Measurements from ENCODE around the gene MICU1. TPM values are rescaled to one million over a fixed set of nuclear protein-coding genes. Genes with fewer than 3 reads are reported as not detected.
"Not testable (repeated sequence)": the region's sequence is repeated elsewhere in the genome, so short reads cannot be mapped to it uniquely, and the experiment has no call there.

MICU1 gene
- total RNA-seq, 1 experiment from 2014 or later, result 25.5 TPM

DNA sequence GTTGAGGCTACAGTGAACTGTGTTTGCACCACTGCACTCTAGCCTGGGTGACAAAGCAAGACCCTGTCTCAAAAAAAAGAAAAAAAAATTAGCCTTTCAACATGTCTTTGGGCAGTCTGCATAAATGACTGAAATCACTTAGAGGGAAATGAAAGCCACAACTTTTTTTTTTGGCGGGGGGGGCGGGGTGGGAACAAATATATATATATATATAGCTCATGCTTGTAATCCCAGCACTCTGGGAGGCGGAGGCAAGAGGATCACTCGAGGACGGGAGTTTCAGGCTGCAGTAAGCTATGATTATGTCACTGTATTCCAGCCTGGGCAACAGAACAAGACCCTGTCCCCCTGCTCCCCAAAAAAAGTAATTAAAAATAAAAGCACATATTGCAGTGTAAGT, 23.4 kb upstream of the MICU1 start:
- intact Hi-C loops (cut with micrococcal nuclease), result no loop called here
- POLR2A ChIA-PET, result interaction anchor here (1.0 kb wide), 1 partner anchor 9 kb away, joined by 3 read pairs; no protein-coding TSS in a partner anchor
- no peaks in the 10 kb centered on the region for H3K4me1 Mint-ChIP-seq (ENCODE audit: insufficient read depth, unreplicated experiment)
- no peak for DNase-seq (ENCODE audit: unreplicated experiment)
- H3K27ac Mint-ChIP-seq (ENCODE audit: low read depth, unreplicated experiment), result no peak overlapping the region
- no peaks in the 10 kb centered on the region for H3K9me3 Mint-ChIP-seq (ENCODE audit: unreplicated experiment)
- no TSS peak for BruUV-seq (replicated peaks)
- TF ChIP-seq, protein P1, sequence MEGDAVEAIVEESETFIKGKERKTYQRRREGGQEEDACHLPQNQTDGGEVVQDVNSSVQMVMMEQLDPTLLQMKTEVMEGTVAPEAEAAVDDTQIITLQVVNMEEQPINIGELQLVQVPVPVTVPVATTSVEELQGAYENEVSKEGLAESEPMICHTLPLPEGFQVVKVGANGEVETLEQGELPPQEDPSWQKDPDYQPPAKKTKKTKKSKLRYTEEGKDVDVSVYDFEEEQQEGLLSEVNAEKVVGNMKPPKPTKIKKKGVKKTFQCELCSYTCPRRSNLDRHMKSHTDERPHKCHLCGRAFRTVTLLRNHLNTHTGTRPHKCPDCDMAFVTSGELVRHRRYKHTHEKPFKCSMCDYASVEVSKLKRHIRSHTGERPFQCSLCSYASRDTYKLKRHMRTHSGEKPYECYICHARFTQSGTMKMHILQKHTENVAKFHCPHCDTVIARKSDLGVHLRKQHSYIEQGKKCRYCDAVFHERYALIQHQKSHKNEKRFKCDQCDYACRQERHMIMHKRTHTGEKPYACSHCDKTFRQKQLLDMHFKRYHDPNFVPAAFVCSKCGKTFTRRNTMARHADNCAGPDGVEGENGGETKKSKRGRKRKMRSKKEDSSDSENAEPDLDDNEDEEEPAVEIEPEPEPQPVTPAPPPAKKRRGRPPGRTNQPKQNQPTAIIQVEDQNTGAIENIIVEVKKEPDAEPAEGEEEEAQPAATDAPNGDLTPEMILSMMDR (IDR thresholded peaks at IDR 0.05; ENCODE audit: unreplicated experiment), result no peak
- no peak overlapping the region for H3K4me3 Mint-ChIP-seq (ENCODE audit: unreplicated experiment)
- no peaks in the 10 kb centered on the region for H3K36me3 Mint-ChIP-seq (ENCODE audit: insufficient read depth, unreplicated experiment)
- CTCF ChIA-PET, result interaction anchor here (0.6 to 1.1 kb wide), 2 partner anchors 18 to 863 kb away, joined by 4 read pairs; no protein-coding TSS in a partner anchor
- H3K27me3 Mint-ChIP-seq (ENCODE audit: insufficient read depth, unreplicated experiment), result no peaks in the 10 kb centered on the region

DNA sequence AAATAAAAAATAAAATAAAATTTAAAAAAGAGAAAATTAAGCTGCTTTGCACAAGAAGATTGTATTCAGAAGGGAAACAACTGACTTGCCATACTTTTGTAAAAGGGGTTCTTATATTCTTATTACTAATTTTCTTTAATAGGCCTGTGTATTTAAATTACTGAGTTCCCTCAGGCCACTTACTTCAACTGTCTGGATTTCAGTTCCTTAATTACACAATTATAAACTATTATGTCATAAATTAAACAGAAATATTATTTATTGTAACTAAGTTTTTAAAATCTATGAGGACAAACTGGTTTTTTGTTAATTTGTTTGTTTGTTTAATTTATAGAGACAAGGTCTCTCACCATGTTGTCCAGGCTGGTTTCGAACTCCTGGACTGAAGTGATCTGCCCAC, 22.4 kb upstream of the MICU1 start:
- Mint-ChIP-seq H3K4me1 (ENCODE audit: insufficient read depth, unreplicated experiment) (no peaks in the 10 kb centered on the region), H3K4me3 (ENCODE audit: unreplicated experiment) (no peak overlapping the region), H3K27me3 (ENCODE audit: insufficient read depth, unreplicated experiment) (no peaks in the 10 kb centered on the region), H3K27ac (ENCODE audit: low read depth, unreplicated experiment) (no peak overlapping the region), H3K9me3 (ENCODE audit: unreplicated experiment) (no peaks in the 10 kb centered on the region), H3K36me3 (ENCODE audit: insufficient read depth, unreplicated experiment) (no peaks in the 10 kb centered on the region)
- TF ChIP-seq, protein P1 (IDR thresholded peaks at IDR 0.05; ENCODE audit: unreplicated experiment), result no peak
- ChIA-PET CTCF (interaction anchor here (0.7 kb wide), 1 partner anchor 297 kb away, joined by 4 read pairs; no protein-coding TSS in a partner anchor), POLR2A (interaction anchor here (0.7 kb wide), 1 partner anchor 16 kb away, joined by 5 read pairs; no protein-coding TSS in a partner anchor)
- DNase-seq (ENCODE audit: unreplicated experiment), result no peak
- BruUV-seq (replicated peaks), result no TSS peak
- intact Hi-C loops (cut with micrococcal nuclease), result no loop called here

DNA sequence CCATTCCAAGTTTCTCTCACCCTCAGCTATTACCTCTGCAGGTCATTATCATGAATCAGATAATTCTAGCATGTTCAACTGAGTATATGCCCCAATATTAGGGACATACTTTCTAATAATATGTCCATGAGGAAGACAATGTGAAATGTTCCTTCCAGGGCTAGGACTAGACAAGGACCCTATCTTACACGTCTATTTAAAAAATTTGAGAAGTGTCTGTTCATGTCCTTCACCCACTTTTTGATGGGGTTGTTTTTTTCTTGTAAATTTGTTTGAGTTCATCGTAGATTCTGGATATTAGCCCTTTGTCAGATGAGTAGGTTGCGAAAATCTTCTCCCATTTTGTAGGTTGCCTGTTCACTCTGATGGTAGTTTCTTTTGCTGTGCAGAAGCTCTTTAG, 21.1 kb upstream of the MICU1 start:
- BruUV-seq (replicated peaks); intact Hi-C loops (cut with micrococcal nuclease); POLR2A ChIA-PET; H3K27me3 Mint-ChIP-seq (ENCODE audit: insufficient read depth, unreplicated experiment); DNase-seq (ENCODE audit: unreplicated experiment); H3K4me3 Mint-ChIP-seq (ENCODE audit: unreplicated experiment); H3K9me3 Mint-ChIP-seq (ENCODE audit: unreplicated experiment); H3K4me1 Mint-ChIP-seq (ENCODE audit: insufficient read depth, unreplicated experiment); H3K27ac Mint-ChIP-seq (ENCODE audit: low read depth, unreplicated experiment); H3K36me3 Mint-ChIP-seq (ENCODE audit: insufficient read depth, unreplicated experiment): not testable (repeated sequence)
- CTCF ChIA-PET, result interaction anchor here (0.6 kb wide), 1 partner anchor 229 kb away, joined by 3 read pairs; no protein-coding TSS in a partner anchor

DNA sequence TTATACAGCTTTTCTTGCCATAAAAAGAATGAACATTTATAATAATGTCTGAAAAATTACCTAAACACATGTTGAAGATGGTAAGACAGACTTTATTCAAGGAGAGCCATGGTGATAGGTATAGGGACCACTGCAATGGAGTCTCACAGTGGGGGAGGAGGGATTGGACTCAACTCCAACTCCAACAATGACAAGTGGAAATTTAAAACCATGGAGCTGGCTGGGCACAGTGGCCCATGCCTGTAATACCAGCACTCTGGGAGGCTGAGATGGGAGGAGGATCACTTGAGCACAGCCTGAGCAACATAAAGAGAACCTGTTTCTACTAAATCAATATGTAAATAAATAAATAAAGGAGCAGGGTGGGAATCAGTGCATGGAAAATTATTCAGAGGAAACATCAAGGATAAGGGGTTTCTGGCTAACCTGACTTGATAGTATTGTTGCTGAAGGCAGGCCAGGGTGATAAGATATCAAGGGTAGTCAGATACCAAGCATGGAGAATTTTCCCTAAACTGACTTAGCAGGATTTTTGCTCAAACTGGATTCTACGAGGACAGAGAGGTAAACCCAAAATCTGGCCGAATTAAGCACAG, 19.5 kb upstream of the MICU1 start:
- TF ChIP-seq, protein P1 (IDR thresholded peaks at IDR 0.05; ENCODE audit: unreplicated experiment), result no peak
- Mint-ChIP-seq H3K27me3 (ENCODE audit: insufficient read depth, unreplicated experiment) (no peaks in the 10 kb centered on the region), H3K9me3 (ENCODE audit: unreplicated experiment) (no peaks in the 10 kb centered on the region), H3K4me3 (ENCODE audit: unreplicated experiment) (no peak overlapping the region), H3K4me1 (ENCODE audit: insufficient read depth, unreplicated experiment) (no peaks in the 10 kb centered on the region), H3K36me3 (ENCODE audit: insufficient read depth, unreplicated experiment) (no peaks in the 10 kb centered on the region), H3K27ac (ENCODE audit: low read depth, unreplicated experiment) (no peak overlapping the region)
- POLR2A ChIA-PET, result interaction anchor here (1.1 kb wide), 1 partner anchor 31 kb away, joined by 4 read pairs; no protein-coding TSS in a partner anchor
- intact Hi-C loops (cut with micrococcal nuclease), result no loop called here
- CTCF ChIA-PET, result interaction anchor here (0.6 to 0.9 kb wide), 2 partner anchors 224 to 225 kb away, joined by 3 to 4 read pairs; no protein-coding TSS in a partner anchor
- BruUV-seq (replicated peaks), result no TSS peak
- DNase-seq (ENCODE audit: unreplicated experiment), result no peak

All from MCF 10A (cell line).